Activated CD4-positive, alpha-beta T cell treated with anti-CD3 and anti-CD28 coated beads for 24 hours (primary cell): ENCODE data around the gene RMI2.

Experiments
- DNase-seq, 2 donors: peaks; one replicate each; pipeline ENCODE4 v3.0.0-alpha.2; 2020; ENCODE audit warnings: low read depth in 2 of 2

The RMI2 gene

DNA sequence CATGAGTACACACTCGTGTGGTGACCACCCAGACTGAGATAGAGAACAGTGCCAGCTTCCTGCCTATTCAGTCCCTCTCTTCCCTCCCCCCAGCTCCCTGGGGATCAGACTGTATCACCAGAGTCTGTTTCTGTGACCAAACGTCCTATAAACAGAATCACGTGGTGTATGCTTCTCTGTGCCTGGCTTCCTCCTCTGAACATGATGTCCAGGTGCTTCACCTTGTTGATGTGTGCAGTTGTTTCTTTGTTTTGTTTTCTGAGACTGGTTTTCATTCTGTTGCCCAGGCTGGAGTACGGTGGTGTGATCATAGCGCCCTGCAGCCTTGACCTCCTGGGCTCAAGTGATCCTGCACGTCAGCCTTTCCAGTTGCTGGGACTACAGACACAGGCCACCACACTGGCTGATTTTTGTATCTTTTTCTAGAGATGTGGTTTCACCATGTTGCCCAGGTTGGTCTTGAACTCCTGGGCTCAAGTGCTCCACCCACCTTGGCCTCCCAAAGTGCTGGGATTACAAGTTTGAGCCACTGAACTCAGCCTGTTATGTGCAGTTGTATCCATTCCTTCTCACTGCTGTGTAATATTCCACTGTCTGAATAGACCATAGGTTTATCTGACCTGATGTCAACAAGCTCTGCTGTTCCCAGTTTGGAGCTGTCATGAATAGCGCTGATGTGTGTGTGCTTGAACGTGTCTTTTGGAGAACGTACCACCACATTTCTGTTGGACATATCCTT is 35.2 kb upstream of the RMI2 start:
- DNase-seq: no peak

DNA sequence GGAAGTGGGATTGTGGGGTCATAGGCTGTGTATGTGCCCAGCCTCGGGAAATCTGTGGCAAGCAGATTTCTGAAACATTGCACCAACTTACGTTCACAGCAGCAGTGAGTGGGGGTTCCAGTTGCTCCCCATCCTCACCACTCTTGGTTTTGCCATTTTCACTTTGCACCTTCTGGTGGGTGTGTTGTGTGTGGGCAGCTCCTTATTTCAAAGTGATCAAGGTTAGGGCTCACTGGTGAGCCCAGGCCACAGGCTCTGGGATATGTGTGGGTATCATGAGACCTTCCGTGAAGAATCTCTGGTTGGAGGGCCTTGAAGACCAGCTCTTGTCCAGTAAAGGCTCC is 34.7 kb upstream of the RMI2 start:
- DNase-seq: no peak

DNA sequence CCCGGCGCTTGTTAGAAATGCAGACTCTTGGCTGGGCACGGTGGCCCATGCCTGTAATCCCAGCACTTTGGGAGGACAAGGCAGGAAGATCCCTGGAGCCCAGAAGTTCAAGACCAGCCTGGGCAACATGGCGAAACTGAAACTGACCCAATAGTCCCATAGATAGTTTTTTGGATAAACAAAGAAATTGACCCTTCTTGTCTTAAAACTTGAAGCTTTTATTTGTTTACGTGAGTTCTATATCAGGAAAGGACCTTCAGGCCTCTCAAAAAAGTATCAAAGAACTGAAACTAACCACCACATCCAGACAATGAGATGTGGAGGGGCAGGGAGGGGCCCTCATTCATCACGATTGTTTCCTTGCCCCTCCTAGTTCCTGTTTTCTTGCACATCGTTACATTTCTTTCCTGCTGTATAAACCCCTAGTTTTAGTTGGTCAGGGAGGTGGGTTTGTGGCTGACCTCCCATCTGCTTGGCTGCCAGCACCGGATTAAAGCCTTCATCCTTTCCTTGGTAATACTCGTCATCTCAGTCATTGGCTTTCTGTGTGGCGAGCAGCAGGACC is 34.2 kb upstream of the RMI2 start:
- DNase-seq: no peak

DNA sequence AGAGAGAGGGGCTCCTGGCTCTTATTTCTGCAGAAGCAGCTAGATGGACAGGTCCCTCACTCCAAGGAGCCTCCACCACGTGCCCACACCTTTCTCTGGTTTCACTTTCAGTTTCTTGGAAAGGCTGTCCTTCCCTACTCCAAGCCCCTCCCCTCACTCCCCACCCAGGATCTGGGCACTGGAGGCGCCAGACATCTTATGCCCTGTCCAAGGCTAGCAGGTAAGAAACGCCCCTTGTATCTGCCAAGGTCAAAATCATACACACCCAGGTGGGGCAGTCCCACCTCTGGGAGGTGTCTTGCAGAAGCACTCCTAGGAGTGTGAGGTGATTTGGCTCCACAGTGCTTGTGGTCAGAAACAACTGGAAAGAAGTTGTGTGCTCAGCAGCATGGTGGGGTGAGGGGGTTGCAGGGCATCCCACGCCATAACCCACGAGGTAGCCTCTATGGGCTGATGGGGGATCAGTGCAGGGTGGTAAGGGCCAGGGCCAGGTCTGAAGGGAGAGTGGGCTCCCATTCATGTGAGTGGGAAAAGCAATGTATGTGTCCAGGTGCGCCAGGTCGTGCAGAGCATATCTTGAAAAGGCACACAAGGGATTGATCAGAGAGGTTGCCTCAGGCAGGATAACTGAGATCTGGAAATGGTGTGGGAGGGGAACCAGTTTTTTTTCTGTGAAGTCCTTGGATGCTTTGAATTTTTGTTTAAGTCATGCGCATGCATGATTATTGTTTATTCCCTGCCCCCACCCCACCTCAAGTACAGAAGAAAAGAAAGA is 32.4 kb upstream of the RMI2 start:
- no peak for DNase-seq

DNA sequence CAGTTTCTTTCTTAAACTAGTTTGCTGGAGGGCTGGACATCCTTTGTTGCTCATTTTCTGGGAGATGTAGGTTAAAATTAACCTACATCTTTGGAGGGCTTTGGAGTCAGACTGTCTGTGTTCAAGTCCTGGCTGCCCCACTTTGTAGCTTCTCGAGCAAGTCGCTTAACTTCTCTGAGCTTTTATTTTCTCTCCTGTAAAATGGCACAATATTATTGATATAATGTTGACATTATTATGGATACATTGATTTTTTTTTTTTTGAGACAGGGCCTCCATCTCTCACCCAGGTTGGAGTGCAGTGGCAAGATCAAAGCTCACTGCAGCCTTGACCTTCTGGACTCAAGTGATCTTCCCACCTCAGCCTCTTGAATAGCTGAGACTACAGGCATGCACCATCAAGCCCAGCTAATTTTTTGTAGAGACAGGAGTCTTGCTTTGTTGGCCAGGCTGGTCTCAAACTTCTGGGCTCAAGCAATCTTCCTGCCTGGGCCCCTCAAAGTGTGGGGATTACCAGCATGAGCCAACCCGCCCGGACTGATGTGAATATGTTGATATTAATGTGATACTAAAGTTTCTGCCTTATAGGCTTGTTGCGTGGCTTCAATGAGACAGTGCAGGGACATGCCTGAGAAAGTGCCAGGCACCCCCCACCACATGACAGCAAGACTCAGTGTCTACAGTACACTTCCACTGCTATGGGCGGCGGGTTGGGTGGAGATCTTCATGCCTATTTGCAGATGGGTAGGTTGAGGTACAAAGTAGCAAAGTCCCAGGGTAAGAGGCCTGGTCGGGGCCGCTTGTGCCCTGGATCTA is 31.6 kb upstream of the RMI2 start:
- no peak for DNase-seq

DNA sequence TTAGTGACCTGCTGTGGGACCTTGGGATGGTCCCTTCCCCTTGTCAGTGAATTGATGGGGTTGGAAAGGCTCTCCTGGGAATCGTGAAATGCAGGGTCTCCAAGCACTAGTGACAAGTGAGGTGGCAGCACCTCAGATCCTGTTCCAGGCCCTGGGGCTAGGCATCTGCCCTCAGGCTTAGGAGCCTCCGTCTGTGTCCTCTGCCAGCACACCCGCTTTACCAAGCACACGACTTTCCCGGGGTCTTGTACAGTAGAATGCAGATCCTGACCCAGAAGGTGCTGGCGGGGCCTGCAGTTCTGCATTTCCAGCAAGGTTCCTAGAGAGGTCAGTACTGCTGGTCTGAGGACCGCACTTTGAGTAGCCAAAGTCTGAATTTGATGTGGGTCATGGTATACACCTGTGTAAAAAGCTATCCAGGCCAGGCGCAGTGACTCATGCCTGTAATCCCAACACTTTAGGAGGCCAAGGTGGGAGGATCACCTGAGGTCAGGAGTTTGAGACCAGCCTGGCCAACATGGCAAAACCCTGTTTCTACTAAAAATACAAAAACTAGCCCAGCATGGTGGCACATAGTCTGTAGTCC is 30.9 kb upstream of the RMI2 start:
- no peak for DNase-seq

DNA sequence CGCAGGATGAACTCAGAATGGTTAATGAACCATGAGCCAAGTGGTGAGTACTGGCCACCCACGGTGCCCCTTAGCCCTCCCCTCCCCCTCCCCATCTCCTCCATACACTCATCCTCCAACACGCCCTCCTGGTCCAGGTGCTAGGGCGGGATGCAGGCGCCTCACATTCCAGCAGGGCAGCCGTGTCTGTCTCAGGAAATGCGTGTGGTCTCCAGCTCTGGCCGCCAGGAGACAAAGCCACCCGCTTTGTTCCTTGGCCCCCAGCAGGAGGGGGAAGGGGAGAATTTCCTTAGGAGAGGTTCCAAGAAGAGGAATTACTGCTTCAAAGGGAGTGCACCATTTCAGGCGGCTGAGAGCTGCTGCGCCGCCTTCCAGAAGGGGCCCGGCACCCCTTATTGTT is 29.7 kb upstream of the RMI2 start:
- DNase-seq: no peak

DNA sequence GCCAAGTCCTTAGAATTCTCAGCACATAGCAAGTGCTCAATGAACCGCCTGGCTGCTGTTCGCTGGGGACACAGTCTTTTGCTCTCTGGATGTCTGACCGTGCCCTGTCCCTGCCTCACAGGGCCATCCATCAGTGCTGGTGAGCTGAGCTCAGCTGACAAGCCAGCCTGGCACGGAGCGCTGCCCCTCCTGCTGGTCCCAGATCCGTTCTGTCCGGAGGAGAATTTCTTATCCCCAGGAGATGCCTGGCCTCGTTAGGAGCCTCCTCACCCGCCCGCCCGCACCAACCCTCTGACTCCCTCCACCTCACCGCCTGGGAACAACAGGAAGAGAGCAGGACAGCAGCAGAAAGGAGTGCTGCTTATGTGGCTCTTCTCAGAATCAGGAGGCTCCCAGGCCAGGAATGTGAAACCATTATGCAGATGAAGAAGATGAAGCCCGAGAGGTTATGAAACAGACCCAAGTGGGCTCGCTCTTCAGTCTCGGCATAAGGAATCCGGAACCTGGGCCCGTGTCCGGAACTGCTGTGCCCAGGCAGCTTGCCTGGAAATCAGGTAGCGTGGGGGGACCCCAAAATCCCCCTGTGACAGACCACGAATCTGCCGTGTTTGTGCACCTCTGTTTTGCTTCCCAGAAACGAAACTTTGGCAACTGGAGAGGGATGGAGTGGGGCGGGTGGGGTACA is 28.8 kb upstream of the RMI2 start:
- DNase-seq: no peak

DNA sequence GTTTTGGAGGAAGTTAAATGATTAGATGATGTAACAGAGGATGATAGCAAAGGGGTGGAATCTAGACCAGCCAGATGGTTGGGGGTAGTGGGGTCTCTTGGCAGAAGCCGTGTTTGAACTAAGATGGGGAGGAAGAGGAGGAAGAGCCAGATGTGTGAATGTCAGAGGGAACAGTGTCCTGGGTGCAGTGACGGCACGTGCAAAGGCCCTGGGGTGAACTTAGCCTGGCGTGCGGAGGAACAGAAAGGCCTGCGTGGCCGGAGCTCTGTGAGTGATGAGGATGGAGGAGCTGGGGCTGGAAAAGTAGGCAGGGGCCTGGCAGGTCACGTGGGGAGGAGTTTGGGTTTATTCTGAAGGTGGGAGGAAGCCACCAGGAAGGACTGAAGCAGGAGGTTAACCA is 26.4 kb upstream of the RMI2 start:
- no peak for DNase-seq

DNA sequence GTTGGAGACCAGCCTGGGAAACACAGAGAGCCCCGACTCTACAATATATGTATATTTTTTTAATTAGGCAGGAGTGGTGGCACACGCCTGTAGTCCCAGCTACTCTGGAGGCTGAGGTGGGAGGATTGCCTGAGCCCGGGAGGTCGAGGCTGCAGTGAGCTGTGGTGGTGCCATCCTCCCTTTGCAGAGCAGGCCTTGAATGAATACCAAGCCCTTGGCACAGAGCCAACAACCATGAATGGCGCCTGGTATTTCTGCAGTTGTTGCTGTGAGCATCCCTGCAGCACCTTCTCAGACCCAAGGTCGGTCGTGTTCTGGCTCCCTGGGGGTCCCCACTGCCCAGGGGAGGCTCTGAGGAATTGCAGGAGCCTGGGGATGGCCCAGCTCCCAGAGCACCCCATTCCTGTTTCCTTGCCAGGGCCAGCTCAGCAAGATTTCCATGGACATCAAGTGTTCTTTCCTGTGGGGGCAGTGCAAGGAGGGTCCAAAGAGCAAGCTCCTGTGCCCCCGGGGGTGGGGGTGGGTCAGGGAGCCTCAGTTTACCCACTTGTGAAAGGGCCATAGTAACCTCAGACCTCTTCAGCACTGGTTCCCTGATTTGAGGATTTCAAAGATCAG is 25.6 kb upstream of the RMI2 start:
- no peak for DNase-seq

DNA sequence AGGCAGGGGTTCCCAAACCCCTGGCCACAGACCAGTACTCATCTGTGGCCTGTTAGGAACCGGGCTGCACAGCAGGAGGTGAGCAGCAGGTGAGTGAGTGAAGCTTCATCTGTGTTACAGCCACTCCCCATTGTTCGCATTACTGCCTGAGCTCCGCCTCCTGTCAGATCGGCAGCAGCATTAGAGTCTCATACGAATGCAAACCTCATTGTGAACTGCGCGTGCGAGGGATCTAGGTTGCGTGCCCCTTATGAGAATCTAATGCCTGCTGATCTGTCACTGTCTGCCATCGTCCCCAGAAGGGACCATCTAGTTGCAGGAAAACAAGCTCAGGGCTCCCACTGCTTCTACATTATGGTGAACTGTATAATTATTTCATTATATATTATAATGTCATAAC is 25.1 kb upstream of the RMI2 start:
- DNase-seq: no peak

DNA sequence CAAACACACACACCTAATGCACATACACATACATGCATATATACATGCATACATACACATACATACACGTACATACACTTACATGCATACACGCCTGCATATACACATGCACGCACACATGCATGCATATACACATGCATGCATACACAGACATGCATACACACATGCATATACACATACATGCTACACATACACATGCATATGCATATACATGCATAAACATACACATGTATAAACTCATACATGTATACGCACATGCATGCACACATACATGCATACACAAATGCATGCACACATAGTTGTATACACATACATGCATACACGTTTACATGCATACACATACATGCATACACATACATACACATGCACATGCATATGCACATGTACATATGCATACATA is 23.6 kb upstream of the RMI2 start:
- no peak for DNase-seq

DNA sequence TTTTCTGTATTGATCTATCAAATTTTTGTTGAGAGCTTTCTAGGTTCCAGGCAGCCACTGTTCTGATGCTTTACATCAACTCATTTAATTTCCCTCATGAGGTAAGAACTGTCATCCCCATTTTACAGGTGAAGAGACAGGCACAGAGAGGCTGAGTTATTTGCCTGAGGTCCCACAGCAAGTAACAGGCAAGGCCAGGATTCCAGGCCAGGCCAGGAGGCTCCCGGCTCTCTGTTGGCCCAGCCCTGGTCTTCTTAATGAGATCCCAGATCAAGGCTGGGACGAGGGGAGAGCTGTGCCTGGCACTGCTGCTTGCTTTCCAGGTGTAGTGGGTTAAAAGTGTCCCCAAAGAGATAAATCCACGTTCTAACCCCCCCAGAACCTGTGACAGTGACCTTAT is 22.4 kb upstream of the RMI2 start:
- no peak for DNase-seq

DNA sequence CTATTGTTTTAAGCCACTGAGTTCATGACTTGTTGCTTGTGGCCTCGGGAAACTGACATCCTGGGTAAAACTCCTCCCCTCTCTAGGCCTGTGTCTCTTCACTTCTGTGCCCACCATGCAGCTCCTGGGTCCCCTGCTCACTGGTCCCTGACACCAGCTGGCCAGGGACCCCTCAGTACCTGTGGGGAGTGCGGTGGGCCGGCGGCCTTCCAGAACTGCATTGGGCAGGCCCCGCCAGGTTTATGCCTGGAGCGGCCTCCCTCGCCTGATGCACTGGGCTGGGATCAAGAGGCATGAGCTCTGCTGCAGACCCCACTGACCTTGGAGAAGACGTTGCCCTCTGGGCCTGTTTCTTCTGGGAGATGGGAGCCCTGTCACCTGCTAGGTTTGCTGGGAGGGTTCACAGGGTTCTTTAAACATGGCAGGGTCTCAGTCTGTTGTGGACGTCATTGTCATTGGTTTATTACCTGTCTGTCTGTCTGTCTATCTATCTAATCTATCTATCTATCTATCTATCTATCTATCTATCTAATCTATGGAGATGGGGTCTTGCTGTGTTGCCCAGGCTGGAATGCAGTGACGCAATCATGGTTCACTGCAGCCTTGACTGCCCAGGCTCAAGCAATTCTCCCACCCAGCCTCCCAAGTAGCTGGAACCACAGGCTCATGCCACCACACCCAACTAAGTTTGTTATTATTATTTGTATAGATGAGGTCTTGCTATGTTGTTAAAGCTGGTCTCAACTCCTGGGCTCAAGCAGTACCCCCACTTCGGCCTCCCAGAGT is 21.5 kb upstream of the RMI2 start:
- no peak for DNase-seq

DNA sequence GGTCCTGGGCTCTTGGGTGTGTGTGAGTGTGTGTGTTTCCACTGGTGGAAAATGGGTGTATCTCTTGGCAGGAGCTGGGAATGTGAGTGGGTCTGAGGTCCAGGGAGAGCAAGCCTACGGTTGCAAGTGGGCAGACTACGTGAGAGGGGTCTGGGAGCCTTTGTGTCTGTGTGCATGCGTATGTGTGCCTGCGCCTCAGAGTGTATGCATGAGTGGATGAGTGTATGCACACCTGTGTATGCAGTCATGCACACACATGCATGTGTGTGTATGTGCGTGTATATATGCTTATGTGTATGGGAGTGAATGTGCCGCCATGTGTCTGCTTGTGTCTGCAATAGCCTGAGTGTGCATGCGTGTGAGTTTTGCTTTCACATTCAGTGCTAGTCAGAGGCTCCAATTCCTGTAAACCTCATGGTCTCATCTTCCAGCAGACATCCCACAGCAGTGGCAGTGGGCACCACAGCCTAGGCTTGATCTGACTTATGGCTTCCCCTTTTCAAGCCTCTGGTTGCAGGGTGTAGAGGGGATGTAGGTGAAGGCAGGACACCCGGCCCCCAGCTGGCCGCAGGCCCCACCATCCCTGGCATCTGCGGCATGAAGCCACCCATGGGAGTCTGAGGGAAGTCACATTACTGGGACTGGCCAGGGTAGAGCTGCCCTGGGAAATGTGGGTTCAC is 19.7 kb upstream of the RMI2 start:
- no peak for DNase-seq

DNA sequence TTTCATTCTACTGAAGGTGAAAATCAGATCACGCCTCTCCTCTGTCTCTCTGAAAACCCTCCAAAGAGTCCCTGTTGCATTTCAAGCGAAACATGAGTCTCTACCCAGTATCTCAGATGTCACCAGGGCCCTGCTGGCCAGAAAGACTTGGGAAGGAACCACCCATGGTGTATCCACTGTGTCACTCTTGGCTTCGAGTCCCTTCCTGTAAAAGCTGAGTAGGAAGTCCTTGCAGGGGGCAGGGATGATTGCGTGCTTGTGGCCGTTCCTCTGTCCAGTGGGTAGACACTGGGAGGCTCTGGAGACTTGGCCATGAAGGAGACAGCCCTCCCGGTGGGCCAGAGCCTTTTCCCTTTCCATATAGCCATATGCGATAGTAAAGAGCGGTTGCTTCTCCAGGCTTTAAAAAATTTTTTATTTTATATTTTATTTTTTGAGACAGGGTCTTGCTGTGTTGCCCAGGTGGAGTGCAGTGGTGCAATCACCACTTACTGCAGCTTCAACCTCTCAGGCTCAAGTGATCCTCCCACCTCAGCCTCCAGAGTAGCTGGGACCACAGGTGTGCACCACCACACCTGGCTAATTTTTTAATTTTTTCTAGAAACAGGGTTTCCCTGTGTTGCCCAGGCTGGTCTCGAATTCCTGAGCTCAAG is 19.0 kb upstream of the RMI2 start:
- DNase-seq: no peak

DNA sequence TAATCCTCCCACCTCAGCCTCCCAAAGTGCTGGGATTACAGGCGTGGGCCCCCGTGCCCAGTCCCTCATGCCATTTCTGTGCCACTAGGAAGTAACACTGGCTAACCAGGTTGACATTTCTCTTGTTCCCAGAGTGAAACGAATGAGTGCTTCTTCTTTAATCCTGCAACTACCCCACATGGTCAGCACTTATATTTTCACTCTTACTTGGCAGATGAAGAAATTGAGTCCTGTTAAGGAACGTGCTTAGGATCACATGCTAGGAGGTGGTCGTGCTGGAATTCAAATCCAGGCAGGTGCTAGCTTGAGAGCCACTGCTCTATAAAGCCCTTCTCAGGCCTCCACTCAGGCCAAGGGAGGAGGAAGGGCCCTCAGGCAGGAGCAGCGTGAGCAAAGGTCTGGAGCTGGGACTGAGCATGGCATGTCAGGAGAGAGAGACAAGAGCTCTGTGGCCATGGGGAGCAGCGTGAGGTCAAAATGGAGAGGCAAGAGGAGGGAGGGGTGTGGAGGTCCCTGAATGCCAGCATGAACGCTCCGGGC is 18.5 kb upstream of the RMI2 start:
- DNase-seq: no peak

DNA sequence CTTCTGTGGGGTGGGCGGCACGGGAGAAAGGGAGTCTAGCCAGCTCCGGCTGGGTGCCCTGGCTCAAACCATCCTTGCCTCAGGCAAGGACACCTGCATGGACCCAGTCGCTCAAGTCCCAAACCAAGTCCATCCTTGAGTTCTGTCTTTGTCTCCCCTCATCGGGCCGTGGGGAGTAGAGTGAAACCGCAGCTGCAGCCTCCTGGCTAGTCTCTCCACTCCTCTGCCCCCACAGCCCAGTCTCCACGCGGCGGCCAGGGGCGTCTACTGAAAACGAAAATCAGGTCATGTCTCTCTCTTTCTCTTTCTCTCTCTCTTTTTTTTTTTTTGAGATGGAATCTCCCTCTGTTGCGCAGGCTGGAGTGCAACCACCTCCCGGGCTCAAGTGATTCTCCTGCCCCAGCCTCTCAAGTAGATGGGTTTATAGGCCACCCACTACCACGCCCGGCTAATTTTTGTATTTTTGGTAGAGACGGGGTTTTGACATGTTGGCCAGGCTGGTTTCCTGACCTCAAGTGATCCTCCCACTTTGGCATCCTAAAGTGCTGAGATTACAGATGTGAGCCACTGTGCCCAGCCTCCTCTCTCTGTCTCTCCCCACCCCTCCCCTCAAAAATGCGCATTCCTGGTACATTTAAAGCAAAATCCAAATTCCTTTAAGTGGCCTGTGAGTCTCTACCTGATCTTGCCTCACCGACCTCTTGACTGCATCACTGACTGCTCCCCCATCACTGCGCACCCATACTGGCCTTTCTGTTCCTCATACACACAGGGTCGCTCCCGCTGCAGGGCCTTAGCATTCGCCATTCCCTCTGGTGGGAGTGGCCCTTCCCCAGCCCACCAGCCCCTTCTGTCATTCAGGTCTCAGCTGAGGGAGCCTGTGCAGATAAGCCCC is 17.7 kb upstream of the RMI2 start:
- no peak for DNase-seq
